HG03280 (cell line): Measurements from ENCODE around the gene ARL6IP5.
A peak's percentile ranks its signal among the peaks of the same experiment; 100 is the strongest.

Source experiments
- ATAC-seq: cut with Tn5 transposase; IDR thresholded peaks from one replicate; pipeline ENCODE4 v1.9.1; 2021; ENCODE audit warnings: mild to moderate bottlenecking, moderate library complexity; ENCODE audit not compliant: unreplicated experiment

ARL6IP5 gene

GRCh38 chr3:69116162-69116561 is 31.4 kb downstream of the ARL6IP5 start:
- no peak for ATAC-seq

- no peak for ATAC-seq
These were observed 32.2 kb downstream of the ARL6IP5 start for GRCh38 chr3:69116897-69117296.

GRCh38 chr3:69118555-69118954 is 33.8 kb downstream of the ARL6IP5 start:
- no peak for ATAC-seq

DNA sequence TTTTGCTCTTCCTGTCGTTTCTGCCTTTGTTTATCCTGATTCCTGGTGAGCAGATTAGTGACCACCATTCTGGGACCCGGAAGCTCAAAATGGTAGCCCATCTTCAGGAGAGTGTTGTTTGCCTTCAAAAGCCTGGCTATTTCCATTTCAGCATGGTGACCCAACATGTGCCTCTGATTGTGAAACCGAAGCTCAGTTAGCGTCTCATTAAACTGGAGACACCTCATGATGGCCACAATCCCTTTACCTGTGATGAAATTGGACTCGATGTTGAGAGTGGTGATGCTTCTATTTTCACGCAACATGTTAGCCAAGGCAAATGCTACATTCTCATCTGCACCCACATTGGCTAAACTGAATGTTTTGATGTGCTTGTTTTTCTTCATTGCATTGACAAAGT is 34.4 kb downstream of the ARL6IP5 start:
- no peak for ATAC-seq

- no peak for ATAC-seq
These were observed 34.9 kb downstream of the ARL6IP5 start for GRCh38 chr3:69119681-69120080.

GRCh38 chr3:69120879-69121464 is 36.2 kb downstream of the ARL6IP5 start:
- peak; percentile 83 for ATAC-seq

DNA sequence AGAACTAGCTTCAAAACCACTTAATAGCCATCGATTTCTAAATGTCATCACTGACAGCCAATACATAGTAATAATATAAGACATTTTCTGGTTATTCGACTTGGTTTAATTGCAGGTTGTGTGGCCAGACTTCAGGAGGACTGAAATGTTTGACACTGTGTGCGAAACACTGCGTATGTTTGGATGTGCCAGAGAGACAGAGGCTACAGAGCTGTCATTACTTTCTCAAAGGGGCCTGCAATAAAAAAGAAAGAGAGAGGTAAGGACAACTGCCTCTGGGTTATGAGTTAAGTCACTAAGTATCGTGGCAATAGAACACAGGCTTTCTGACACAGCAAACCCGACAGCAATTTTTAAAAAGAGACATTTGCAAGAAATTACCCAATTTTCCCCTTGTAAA is 36.8 kb downstream of the ARL6IP5 start:
- ATAC-seq, result no peak

DNA sequence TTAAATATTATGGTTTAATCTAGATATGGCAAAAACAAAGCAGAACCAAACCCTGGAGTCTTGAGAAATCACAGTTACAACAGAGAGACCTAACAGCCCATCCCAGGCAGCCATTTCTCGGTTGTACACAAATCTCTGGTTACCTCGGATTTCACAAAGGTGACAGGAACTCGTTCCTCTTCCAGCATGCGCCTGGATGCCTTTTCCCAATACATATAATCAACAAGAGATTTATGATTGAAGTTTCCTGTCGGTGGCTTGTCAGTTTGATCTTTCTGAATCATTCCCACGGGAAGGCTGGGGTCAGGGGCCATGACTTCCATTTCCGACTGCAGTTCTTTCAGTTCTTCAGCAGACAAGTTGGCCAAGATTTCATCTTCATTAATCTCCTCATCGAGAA is 37.2 kb downstream of the ARL6IP5 start:
- ATAC-seq, result no peak

GRCh38 chr3:69122403-69122802 is 37.7 kb downstream of the ARL6IP5 start, which contains the start of gene LMOD3:
TSS of gene LMOD3 (minus strand) at chr3:69122595. CDS start at chr3:69122386, 209 bp downstream.
- ATAC-seq, result no peak

- ATAC-seq, result no peak
These were observed 41.5 kb downstream of the ARL6IP5 start for GRCh38 chr3:69126216-69126615.

- no peak for ATAC-seq
These were observed 42.3 kb downstream of the ARL6IP5 start for GRCh38 chr3:69126999-69127398.

DNA sequence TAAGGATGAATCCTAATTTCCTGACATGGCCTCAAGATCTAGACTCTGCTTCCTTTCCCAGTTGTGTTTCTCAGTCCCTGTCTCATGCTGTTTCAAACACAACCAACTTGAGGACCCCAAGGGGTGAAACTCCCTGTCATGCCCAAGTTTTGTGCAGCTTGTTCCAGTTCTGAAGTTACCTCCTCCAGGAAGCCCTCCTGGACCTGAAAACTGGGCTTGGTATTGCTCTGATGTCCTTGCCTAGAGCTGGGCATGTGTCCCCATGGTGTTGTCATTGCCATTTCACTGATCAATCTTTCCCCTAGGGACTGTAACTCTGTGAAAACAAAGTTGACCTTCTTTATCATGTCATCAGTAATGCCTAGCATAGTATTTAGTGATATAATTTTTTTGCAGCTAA is 43.8 kb downstream of the ARL6IP5 start:
- no peak for ATAC-seq

DNA sequence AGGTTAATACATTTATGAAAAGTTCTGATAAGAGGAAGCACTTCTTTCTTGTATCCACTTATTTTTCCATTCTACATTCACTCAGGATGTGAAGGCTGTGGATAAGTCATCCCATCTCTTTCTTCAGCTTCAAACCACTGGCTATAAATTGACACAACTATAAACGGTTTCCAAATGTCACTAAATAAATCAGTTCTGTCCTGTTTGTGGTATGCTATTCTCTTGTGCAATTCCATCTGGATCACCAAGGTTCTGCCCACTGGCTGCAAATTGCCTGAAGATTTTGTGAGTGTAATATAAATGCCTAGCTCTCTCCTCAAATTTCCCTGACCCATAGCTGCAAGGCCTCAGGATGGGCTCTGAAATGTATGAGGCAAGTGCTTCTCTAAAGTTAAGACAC is 44.8 kb downstream of the ARL6IP5 start:
- ATAC-seq, result no peak

DNA sequence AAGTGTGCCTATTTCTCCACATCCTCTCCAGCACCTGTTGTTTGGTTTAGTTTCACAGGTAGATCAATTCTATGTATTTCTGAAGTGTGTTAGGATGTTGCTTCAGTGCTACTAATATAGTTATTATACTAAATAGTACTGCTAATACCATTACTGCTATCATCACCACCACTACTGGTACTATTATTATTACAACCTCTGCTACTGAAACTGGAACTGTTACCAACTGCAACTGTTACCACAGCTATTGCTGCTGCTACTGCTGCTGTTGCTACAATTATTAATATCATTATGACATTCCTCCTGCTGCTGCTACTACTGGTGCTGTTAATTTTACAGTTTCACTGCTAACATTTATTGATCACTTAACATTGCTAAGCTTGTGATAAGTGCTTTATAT is 46.0 kb downstream of the ARL6IP5 start:
- ATAC-seq, result peak; percentile 99

- no peak for ATAC-seq
These were observed 52.3 kb downstream of the ARL6IP5 start for GRCh38 chr3:69137005-69137404.

DNA sequence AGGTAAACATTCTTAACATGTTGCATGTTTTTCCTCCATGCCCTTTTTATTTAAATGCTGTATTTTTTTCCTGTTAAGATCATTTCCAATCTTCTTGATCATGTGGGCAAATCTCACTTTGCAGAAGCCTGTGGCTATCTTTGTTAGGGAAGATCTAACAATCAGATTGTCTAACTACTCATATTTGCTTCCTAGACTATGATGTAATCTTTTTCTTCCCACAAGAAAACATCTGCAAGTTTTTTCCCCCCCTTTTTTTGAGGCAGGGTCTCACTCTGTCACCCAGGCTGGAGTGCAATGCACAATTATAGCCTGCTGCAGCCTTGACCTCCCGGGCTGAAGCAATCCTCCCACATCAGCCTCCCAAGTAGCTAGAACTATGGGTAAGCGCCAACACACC is 52.7 kb downstream of the ARL6IP5 start:
- ATAC-seq, result no peak

DNA sequence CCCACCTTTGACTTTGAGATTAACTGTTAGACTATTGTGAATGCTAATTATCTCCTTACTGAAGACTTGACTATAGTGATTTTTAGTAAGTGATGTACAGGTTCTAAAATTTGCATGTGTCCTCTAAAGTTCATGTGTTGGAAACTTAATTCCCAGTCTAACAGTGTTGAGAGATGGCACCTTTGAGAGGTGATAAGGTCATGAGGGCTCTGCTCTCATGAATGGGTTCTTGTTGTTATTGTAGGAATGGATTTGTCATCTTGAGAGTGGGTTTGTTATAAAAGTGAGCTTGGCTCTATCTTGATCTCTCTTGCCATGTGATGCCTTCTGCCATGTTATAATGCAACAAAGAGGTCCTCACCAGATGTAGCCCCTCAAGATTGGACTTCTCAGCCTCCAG is 56.6 kb downstream of the ARL6IP5 start:
- no peak for ATAC-seq

GRCh38 chr3:69142090-69142489 is 57.4 kb downstream of the ARL6IP5 start:
- ATAC-seq, result no peak

DNA sequence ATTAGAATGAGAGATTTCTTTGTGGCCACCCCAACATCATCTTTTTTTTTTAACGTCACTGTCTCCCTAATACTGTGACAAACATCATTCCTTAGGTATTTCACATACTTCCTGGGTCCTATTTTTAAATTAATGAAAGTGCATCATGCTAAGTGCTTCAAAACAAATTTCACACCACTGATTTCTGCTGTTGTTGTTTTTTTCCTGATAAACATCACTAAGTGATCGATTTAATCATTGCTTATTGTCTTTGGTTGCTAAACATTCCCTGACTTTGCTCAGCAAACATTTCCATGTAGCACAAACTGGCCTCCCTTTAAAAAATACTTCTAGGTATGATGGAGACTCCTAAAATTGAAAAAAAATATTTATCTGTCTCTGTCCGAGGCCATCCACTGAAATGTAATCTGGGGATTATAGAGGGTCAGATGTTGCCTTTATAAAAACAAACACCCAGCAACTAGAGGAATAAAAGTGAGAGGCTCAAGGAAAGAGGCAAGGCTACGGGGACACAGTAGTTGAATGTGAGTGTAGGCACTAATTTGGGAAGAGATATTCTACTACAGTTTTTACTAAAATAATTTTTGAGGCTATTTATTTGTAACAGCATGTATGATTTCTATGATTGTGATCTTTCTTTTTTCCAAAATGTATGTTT is 58.2 kb downstream of the ARL6IP5 start:
- no peak for ATAC-seq

DNA sequence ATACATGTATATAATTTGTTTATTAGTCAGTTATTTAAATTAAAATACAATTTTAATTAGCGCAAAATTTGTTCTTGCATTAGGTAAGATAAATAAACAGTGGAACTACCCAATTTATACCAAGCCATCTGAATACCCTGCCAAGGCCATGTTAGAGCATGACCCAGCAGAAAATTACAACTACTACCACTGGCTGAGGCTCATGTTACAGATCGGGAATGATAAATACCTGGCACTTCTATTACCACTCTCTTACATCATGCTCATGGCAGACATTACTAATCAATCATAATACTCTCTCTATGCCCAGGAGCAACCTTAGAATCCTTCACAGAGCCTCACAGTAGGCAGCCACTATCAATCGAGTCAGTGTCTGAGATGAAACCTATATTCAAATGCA is 58.9 kb downstream of the ARL6IP5 start:
- ATAC-seq, result no peak

DNA sequence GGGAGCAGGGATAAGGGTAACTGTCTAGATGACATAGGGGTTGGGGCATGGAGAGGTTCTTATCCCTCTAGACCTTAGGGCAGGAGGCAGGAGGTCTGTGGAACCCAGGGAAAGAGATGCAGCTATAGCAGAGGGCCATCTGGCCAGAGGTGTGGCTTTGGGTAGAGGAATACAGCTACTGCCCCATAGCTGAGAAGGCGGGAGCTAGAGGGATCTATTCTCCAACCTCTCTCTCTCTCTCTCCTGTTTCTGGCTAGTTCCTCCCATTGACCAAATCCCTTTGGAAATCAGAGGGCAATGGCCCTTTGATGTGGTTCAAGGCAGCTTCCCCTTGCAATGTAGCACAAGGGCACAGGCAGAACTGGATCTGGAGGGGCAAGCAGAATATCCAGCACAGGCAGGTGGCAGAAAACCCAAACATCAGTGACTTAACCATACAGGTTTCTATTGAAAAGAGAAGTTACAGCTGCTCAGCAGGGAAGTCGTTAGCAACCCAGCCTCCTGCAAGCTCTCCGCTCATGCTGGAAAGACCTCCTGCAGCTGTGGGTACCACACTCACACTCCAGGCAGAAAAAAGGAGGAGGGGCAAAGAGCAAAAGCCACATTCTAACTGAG is 60.0 kb downstream of the ARL6IP5 start:
- ATAC-seq, result no peak

DNA sequence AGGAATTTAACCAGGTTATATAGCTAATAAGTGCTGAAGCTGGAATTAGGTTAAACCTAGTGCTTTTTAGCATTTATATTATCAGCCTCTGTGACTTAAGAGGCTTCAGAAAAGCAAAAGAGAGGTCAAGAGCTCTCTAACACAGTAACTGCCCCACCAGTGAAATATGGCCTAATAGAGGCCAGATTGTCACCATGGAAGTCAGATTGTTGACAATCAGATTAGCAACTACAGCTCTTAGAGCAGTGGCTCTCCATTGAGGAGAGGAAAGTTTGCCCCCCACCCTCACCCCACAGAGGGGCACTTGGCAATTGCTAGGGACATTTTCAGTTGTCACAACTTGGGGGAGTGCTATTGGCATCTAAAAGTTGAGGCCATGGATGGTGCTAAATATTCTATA is 61.0 kb downstream of the ARL6IP5 start:
- no peak for ATAC-seq
